Measurements from ENCODE around the gene MBP. TPM values are rescaled to one million over a fixed set of nuclear protein-coding genes. Genes with fewer than 3 reads are reported as not detected.
A peak's percentile ranks its signal among the peaks of the same experiment; 100 is the strongest.

The MBP gene
- total and polyA plus RNA-seq, 10 of the 15 experiments (the other 5 are each of a cell fraction or from before 2014, with no cell fraction given) = 12.2 to 67.8 (median 42.1) TPM

GRCh38 chr18:77065221-77065981 lies 67.2 kb downstream of the MBP start (continued):
- TF ChIP-seq ZSCAN29 (IDR thresholded peaks at IDR 0.05) (no peak), IRF4 (IDR thresholded peaks at IDR 0.05; ENCODE audit: low read depth, low read length) (0 out of 2 replicates have a peak, but pooled peaks have one; percentile 6), NFIC (IDR thresholded peaks at IDR 0.05; ENCODE audit: low read depth, low read length) (peak; percentile 91), MTA3 (IDR thresholded peaks at IDR 0.05; ENCODE audit: borderline replicate concordance, low read length) (peak; percentile 70; the same call in 1 of the 2 replicates), IKZF1 (conservative IDR thresholded peaks at IDR 0.05) (peak; percentile 82), ZBED1 (IDR thresholded peaks at IDR 0.05; ENCODE audit: borderline replicate concordance) (0 out of 2 replicates have a peak, but pooled peaks have one; percentile 65), YY1 (IDR thresholded peaks at IDR 0.05; ENCODE audit: low read depth, low read length) (peak; percentile 60), FOXM1 (IDR thresholded peaks at IDR 0.05; ENCODE audit: low read depth, low read length) (peak; percentile 61; the same call in 1 of the 2 replicates), IKZF2 (IDR thresholded peaks at IDR 0.05) (peak; percentile 88 to 89), KDM1A (IDR thresholded peaks at IDR 0.05; ENCODE audit: borderline replicate concordance) (no peak), PAX5 (IDR thresholded peaks at IDR 0.05; ENCODE audit: borderline replicate concordance, low read depth, low read length) (peak; percentile 49; the same call in 1 of the 2 replicates), ATF7 (IDR thresholded peaks at IDR 0.05; ENCODE audit: low read depth) (peak; percentile 39; the same call in 1 of the 2 replicates), STAT1 (conservative IDR thresholded peaks at IDR 0.05) (no peak), ATF2 (IDR thresholded peaks at IDR 0.05; ENCODE audit: low read length) (peak; percentile 87), SRF (IDR thresholded peaks at IDR 0.05; ENCODE audit: low read depth in 2 of 2, low read length in 2 of 2) (no peak), BRCA1 (IDR thresholded peaks at IDR 0.05; ENCODE audit: low read depth, low read length) (no peak), HDGF (IDR thresholded peaks at IDR 0.05) (no peak), CBFB (IDR thresholded peaks at IDR 0.05; ENCODE audit: low read depth) (peak; percentile 81), RBBP5 (conservative IDR thresholded peaks at IDR 0.05) (no peak), TBL1XR1 (IDR thresholded peaks at IDR 0.05; ENCODE audit: low read depth, low read length) (no peak), TCF12 (IDR thresholded peaks at IDR 0.05; ENCODE audit: low read depth, low read length) (0 out of 2 replicates have a peak, but pooled peaks have one; percentile 35), ZNF384 (IDR thresholded peaks at IDR 0.05; ENCODE audit: borderline replicate concordance, low read depth, low read length) (no peak), JUNB (IDR thresholded peaks at IDR 0.05) (peak; percentile 63), CREM (IDR thresholded peaks at IDR 0.05; ENCODE audit: low read depth) (peak; percentile 59; the same call in 1 of the 2 replicates), NBN (IDR thresholded peaks at IDR 0.05) (peak; percentile 68), NRF1 (conservative IDR thresholded peaks at IDR 0.05; ENCODE audit: low read depth, low read length) (no peak)
- TF ChIP-seq, protein P1, sequence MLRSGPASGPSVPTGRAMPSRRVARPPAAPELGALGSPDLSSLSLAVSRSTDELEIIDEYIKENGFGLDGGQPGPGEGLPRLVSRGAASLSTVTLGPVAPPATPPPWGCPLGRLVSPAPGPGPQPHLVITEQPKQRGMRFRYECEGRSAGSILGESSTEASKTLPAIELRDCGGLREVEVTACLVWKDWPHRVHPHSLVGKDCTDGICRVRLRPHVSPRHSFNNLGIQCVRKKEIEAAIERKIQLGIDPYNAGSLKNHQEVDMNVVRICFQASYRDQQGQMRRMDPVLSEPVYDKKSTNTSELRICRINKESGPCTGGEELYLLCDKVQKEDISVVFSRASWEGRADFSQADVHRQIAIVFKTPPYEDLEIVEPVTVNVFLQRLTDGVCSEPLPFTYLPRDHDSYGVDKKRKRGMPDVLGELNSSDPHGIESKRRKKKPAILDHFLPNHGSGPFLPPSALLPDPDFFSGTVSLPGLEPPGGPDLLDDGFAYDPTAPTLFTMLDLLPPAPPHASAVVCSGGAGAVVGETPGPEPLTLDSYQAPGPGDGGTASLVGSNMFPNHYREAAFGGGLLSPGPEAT (IDR thresholded peaks at IDR 0.05; ENCODE audit: low read depth) = peak; percentile 54; the same call in 1 of the 2 replicates
- TF ChIP-seq, protein P2, sequence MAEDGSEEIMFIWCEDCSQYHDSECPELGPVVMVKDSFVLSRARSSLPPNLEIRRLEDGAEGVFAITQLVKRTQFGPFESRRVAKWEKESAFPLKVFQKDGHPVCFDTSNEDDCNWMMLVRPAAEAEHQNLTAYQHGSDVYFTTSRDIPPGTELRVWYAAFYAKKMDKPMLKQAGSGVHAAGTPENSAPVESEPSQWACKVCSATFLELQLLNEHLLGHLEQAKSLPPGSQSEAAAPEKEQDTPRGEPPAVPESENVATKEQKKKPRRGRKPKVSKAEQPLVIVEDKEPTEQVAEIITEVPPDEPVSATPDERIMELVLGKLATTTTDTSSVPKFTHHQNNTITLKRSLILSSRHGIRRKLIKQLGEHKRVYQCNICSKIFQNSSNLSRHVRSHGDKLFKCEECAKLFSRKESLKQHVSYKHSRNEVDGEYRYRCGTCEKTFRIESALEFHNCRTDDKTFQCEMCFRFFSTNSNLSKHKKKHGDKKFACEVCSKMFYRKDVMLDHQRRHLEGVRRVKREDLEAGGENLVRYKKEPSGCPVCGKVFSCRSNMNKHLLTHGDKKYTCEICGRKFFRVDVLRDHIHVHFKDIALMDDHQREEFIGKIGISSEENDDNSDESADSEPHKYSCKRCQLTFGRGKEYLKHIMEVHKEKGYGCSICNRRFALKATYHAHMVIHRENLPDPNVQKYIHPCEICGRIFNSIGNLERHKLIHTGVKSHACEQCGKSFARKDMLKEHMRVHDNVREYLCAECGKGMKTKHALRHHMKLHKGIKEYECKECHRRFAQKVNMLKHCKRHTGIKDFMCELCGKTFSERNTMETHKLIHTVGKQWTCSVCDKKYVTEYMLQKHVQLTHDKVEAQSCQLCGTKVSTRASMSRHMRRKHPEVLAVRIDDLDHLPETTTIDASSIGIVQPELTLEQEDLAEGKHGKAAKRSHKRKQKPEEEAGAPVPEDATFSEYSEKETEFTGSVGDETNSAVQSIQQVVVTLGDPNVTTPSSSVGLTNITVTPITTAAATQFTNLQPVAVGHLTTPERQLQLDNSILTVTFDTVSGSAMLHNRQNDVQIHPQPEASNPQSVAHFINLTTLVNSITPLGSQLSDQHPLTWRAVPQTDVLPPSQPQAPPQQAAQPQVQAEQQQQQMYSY (CRISPR knock-in tag; IDR thresholded peaks at IDR 0.05) = no peak

Measured in GM12878 (cell line).